Erythroblast (primary cell): ENCODE results near the gene TMOD2.

Experiments
- GATA1 ChIP-seq: IDR thresholded peaks from 2 replicates; pipeline ENCODE4 v1.6.1; 2011; ENCODE audit warnings: low read depth, mild to moderate bottlenecking, control low read depth, low read length, moderate library complexity
- POLR2A ChIP-seq: IDR thresholded peaks from 2 replicates; pipeline ENCODE4 v1.6.1; 2011; ENCODE audit warnings: mild to moderate bottlenecking, low read length

- peak; percentile 92 for TF ChIP-seq POLR2A
- TF ChIP-seq GATA1: no peak
Measured at GRCh38 chr15:51829376-51830275, 78.2 kb downstream of the TMOD2 start, which contains the start of gene TMOD3.
